HG03565 (cell line): Measurements from ENCODE around the gene CD58.
"Not testable (repeated sequence)": the region's sequence is repeated elsewhere in the genome, so short reads cannot be mapped to it uniquely, and the experiment has no call there.

ENCODE experiments used
- ATAC-seq: cut with Tn5 transposase; IDR thresholded peaks from one replicate; pipeline ENCODE4 v1.9.1; 2021; ENCODE audit warnings: mild to moderate bottlenecking, moderate library complexity; ENCODE audit not compliant: unreplicated experiment

Gene CD58

GRCh38 chr1:116571215-116571919, 541 bp upstream of the CD58 start:
- ATAC-seq = no peak

- no peak for ATAC-seq
These were observed 959 bp downstream of the CD58 start for GRCh38 chr1:116569776-116570357.

- ATAC-seq = no peak
These were observed 1.5 kb downstream of the CD58 start for GRCh38 chr1:116569381-116569670.

DNA sequence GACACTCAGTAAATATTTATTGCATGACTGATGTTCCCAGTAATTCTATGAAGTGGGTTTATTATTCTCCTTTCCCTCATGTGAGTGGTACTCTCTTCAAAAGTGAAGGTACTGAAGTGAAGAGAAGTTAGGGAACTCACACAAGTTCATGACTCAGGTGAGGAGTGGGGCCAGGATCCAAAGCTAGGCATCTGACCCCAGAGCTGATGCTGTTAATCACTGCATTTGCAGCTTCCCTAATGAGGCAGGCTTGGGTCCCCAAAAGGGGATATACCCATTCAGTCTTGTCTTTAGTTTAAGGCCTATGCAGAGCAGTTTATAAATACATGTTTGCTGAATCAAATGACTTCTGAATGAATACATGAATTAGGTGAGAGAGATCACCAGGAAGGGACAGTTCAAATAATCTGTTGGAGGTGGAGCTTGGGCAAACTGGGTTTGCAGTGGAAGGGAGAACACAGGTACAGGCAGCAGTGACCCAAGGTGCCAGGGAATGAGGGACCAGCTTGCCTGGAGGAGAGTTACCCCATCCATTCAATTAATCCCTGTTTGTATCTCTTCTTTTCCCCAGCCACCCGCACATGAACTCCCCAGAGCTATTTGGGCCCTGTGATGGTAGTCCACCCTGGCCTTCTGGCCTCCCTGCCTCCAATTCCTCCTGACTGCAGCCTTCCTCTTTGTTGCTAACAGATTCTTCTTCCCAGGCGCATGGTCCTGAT, 2.0 kb downstream of the CD58 start:
- ATAC-seq = no peak

- ATAC-seq = no peak
These were observed 2.8 kb downstream of the CD58 start for GRCh38 chr1:116567790-116568661.

DNA sequence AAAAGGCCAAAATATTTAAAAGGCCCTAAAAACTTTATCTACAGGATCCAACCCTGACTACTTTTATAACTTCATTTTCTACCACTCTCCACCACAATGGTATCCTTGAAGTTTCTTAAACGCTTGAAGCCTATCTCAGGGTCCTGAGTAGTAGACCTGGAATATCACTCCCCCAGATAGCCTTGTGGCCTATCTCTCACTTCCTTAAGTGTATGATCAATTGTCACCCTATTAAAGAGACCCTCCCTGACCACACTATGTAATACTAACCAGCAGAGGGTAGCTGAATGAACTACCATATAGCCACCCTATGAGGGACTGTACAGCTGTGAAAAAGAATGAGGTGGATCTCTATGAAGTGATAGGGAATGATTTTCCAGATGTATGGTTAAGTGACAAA, 5.6 kb downstream of the CD58 start:
- no peak for ATAC-seq

DNA sequence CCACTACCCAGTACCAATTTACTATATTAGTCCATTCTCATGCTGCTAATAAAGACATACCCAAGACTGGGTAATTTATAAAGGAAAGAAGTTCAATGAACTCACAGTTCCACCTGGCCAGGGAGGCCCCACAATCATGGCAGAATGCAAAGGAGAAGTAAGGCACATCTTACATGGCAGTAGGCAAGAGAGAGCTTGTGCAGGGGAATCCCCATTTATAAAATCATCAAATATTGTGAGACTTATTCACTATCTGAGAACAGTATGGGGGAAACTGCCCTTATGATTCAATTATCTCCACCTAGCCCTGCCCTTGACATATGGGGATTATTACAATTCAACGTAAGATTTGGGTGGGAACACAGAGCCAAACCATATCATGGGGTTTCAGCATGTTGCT, 6.4 kb downstream of the CD58 start:
- ATAC-seq = no peak

- not testable (repeated sequence) for ATAC-seq
These were observed 8.4 kb downstream of the CD58 start for GRCh38 chr1:116562465-116562864.

DNA sequence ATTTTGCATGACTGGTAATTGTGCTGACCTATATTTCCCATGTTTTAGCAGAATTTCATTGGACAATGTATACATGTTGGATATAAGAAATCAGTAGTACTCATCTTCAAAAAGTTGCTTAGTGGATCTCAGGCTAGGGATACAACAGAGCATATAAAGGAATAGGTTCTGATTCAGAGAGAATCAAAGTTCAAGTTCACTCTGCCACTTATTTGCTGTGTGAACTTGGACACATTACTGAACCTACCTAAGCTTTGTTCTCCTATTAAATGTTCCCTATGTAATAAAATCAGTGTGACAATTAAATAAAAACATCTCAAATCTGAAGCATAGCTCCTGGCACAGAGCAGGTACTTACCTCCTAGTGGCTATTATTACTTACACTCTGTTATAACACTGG, 9.3 kb downstream of the CD58 start:
- ATAC-seq = no peak

GRCh38 chr1:116560704-116561490, 9.9 kb downstream of the CD58 start:
- no peak for ATAC-seq

- ATAC-seq = peak; percentile 21
These were observed 11.5 kb downstream of the CD58 start for GRCh38 chr1:116559304-116559761.

DNA sequence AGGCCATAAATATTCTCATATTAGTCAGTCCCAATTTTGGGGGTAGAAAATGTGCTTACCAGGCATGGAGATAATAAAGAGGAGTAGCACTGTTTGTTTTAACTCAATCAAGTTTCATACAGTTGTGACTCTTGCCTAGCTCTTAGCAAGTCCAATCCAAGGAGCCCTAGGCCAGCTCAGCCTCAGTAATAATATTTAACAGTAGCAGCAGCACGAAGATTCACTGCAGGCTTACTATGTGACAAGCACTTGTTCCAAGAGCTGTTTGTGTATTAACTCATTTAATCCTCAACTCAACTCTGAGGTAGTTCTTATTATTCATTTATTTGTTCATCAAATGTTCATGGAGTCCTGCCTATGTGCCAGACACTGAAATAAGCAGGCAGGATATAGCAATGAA, 12.3 kb downstream of the CD58 start:
- no peak for ATAC-seq

DNA sequence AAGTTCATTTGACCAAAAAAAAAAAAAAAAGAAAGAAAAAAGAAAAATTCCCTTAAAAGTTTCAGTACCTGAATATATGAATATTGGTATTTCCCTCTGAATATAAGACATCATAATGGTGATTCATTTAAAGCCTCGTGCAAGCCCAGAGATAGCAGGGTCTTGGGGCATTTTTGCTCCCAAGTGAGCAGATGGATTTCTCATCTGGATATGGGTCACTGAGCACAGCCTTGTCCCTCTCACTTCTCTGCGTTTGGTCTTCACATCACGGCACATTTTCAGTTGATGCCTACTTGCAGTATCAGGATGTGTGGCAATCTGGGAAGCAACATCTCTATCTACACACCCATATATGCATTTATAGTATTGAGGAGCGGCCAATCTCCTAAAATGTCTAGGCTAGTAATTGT, 12.7 kb downstream of the CD58 start:
- ATAC-seq = peak; percentile 26

- ATAC-seq = no peak
These were observed 13.4 kb downstream of the CD58 start for GRCh38 chr1:116557323-116557878.

DNA sequence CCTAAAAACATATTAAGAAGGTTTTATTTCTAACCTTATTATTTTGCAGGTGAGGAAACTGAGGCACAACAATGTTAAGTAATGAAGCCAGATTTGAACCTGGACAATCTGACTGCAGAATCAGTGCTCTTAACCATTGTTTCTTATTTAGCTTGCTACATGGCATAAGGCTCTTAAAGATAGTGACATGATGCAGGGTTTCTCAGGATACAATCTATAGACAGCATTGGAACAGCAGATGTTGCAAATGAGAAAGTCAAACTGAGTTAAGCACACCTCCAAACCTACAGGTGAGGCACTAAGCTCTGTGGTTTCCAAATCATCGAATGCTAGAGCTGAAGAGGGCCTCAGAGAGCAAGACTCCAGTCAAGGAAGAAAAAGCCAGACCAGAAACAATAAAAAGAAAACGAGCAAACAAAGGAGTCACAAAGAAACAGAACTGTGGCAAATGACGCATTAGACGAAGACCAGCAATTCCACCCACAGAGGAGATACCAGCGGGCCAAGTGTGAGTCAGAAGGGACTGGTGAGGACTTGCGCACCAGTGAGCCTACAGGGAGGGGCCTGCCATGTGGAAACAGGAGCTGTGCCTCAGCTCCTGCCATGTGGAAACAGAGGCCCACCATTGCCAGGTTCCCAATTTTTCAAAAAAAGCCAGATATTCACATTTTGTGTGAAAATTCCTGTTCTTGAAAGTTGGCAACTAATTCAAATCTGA, 14.4 kb downstream of the CD58 start:
- ATAC-seq = peak; percentile 48

DNA sequence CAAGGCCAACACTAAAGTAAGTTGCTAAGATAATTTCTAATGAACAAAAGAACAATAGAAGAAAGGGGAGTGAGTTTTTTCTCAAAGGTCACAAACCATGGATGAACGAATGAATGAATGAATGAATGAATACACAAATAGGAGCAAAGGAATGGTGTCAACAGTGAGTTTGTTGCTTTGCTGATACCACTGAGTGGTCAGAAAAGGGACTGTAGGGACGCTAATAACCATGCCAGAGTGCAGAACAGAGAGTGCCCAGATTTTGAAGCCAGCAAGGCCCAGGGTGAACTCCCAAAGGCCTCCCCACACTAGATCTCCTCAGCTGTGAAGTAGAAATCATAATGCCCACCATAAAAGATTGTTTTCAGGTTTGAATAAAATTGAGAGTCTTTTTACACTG, 15.9 kb downstream of the CD58 start:
- no peak for ATAC-seq

- no peak for ATAC-seq
These were observed 17.3 kb downstream of the CD58 start for GRCh38 chr1:116553386-116554115.

DNA sequence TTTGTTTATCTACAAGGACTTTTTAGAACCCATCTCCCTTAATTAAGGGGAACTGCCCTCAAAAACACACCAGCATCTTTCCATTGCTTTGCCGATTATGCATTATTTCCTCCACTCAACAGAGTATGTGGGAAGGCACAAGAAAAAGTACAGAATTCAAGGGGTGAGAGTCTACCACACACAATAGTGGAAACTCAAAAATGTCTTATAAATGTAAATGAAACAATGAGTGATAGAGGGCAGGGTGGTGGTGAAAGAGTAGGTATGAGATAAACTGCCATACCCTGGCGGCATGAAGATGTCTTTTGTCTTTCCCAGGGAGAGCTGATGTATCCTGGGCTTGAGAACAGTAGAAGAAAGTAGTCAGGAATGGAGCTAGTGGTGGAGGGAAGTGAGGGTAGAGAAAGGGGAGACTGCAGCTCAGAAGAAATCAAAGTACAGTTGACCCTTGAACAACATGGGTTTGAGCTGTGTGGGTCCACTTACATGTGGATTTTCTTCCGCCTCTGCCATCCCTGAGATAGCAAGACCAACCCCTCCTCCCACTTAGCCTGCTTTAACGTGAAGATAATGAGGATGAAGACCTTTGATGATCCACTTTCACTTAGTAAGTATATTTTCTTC, 24.4 kb downstream of the CD58 start:
- ATAC-seq = no peak

GRCh38 chr1:116545359-116545705, 25.5 kb downstream of the CD58 start:
- ATAC-seq = no peak
